Ureter (tissue), 1 donor: ENCODE results near the gene C1orf141. TPM values are rescaled to one million over a fixed set of nuclear protein-coding genes. Genes with fewer than 3 reads are reported as not detected.
"Not testable (repeated sequence)": the region's sequence is repeated elsewhere in the genome, so short reads cannot be mapped to it uniquely, and the experiment has no call there.

Experiments used
- DNase-seq: peaks from one replicate; pipeline ENCODE4 v3.0.0-alpha.2; 2020; ENCODE audit warnings: low spot score
- total RNA-seq: library from RNA; stranded (reverse); gene quantifications from one replicate; pipeline ENCODE4 v1.2.4, GENCODE V29; 2023
- donor health status: DM: yes; HTN: yes; CAD: no.

C1orf141 gene
- total RNA-seq, 1 donor from 2014 or later: not detected

DNA sequence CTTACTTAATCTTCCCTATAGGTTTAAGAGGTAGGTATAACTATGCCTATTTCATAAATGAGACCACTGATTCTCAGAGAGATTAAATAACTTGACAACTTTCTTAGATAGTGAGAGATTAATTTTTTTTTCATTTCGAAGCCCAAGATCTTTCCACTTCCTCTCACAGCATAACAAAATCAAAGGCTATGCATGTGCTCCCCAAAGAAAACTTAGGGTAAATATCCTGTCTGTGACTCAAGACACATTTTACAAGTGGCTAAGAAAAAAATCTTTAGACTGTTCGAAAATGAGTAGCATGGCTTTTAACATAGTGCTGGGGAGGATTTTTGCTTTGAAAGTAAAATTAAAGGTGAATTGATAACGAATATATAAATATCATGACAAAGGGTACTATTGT, 8.2 kb upstream of the C1orf141 start:
- DNase-seq: no peak

DNA sequence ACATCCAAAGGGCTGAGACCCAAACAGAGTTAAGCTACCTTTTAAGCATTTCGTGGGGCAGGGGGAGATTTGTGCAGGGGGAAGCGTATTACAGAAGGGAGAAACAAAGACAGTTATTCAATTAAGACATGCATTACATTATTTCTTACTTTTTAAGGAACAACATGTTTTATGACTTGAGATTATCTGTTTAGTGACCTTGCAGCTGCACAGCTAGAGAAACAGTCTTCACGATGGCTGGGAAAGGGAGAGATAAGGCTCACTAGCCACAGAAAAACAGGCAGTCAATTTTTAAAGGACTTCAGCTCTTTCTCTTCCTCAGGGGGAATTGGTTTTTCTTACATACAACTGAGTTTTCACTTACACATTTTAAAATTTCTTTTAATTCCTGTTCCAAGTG, 7.1 kb upstream of the C1orf141 start:
- DNase-seq: not testable (repeated sequence)

DNA sequence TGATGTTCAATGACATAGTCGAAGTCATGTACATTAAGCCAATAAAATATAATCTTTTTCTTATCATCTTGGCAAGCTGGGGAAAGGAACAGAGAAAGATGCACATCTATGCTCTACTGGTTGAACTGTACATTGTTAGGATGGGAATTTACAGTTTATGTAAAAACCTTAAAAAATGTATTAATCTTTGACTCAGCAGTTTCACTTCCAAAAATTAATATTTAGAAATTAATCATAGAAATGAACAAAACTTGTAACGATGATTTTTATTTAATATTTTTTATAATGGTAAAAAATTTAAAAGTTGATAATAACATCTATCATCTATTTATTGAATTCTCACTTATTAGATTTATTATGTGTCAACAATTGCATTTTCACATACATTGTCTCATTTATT, 5.7 kb upstream of the C1orf141 start:
- no peak for DNase-seq

DNA sequence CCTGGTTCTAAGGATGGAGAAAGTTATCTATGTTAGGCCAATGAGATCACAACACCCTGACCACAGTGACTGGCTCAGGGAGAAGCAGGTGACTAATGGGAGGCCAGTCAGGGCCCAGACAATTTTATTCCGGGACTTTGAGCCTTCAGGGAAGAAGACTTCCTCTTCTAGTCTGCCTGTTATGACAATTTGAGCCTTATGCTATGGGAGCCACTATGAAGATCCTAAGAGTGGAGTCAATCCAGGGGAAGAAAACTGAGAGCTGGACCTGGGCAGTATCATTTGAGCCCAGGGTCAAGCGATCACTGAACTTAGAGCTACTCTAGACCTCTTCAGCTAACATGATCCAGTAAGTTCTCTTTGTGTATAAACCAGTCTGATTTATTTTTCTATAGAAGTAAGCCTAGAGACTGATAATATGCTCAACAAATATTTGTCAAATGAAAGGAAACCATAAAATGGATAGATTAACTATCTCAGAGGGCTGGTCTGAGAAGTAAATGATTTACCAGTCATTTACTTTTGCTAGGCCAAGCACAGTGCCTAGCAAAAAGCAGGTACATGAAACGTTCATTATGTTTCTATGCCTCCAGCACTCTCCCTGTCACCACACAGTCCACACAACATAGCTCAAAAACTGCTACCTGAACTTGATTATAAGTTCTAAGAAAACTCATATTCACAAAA, 4.2 kb upstream of the C1orf141 start:
- no peak for DNase-seq

DNA sequence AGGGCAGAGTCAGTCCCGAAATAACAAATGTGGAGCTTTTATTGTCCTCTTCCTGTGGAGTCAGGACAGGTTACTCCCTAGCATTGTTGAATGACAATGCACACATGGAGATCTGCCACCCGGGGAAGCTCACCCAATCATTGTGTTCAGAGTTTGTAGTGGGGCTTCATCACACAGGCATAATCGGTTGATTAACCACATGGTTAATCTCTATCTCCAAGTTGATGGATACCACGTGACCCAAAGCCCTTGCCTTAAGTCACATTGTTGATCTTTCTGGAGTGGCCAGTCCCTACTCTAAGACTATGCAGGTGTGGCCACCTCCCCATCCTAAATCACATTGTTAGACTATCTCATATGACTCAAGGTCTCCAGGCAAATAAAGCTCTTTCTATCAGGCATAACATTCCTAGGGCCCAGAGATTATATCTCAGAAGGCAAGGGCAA, 2.6 kb upstream of the C1orf141 start:
- no peak for DNase-seq

DNA sequence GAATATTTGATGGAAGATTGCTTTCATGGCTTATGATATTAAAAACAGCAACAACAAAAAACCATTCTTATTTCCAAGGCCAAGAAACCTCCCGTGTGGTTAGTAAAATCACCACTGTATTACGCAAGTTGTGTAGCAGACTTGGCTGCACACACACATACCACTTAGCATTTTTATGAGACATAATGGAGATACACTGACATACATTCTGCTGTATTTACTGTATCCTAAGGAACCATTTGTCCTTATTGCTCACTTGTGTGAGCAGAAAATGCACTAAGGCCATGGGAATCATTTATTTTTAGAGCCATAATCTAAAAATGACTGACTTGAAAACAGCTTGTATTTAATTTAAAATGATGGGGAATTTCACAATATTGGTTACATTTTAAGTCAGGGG, 584 bp upstream of the C1orf141 start:
- DNase-seq: no peak

DNA sequence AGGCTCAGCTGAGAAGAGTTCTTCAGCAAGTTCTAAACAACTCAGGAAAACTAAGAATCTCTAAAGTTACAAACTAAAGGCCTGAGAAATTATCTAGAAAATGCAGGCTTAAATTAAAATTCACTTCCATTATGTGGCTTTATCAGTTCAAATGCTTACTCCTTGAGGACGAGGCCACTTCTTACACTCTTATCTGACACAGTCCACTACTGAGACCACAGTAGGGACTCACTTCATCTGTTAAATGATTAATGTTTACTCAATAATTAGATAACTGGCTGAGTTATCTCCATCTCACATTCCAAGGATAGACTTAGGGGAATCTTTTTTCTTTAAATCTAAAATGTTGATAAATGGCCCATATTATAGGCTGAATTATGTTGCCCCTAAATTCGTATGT, 1.6 kb downstream of the C1orf141 start:
- no peak for DNase-seq

DNA sequence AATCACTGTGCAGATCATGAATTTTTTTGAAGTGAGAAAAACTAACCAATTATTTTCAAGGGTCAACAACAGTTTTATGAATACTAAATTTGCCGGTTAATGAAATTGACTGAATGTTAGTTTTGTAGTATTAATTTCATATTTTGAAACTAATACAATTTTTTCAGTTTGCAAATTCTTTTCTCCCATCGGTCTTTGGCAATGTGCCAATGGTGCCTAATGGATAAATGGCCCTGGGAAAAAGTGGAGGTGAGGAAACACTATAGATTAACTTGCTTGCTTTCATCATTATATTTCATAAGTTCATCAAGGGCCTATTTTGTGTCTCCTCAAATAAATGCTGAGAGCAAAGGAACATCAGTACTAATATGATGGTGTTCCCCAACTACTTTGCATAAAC, 4.1 kb downstream of the C1orf141 start:
- DNase-seq: no peak

DNA sequence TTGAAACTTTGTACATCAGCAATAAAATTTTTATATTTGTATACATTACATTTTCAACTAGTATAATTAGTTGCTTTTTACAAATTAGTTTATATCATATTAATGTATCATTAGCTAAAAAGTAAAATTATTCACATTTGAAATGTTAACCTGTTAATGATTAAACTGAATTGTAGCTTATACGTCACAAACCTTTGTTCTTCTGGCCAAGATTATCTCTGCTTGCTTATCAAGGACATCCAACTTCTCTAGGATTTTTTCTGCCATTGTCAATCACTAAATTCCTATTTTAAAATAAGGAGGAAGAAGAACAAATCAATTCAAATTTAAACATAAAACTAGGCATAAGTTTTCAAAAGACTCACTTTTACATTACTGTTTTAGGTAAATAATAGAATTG, 7.8 kb downstream of the C1orf141 start:
- no peak for DNase-seq

DNA sequence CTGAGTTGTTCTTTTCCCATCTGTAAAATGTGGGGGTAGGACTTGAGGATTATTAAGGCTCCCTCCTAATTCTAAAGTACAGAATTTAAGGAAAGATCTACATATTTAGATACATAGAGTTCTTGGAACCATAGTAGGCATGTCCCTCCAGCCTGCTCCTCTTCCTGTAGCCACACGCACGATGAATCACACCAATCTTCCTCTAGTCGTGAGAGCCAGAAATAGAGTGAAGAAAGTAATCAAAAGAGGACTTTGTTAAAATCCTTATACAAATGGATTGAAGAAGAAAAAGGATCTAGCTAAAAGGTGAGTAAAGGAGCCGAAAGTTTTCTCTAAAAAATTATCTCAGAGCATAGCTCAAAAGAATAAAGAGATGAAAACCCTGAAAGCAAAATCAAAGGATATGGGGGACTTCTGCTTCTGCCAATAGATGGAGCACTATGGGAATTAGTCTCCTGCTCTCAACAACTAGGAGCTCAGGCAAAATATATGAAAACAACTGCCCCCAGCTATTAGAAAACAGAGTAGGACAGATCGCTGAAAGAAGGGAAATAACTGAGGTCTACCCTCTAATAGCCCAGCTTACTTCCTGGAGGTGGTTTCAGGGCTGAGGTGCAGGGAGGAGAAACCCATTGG, 8.5 kb downstream of the C1orf141 start:
- no peak for DNase-seq

DNA sequence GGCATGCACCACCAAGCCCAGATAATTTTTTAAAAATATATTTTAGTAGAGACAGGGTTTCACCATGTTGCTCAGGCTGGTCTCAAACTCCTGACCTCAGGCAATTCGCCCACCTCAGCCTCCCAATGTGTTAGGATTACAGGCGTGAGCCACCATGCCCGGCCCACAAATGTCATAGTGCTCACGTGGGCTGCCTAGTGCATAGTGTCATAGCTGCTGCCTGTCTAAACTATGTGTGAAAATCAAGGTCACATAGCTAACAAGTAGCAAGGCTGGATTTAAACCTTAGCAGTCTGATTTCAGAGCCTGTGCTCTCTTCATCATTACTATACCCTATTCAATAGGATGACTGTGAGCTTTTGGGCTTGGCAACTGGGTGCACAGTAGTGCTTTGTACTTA, 10.3 kb downstream of the C1orf141 start:
- DNase-seq: no peak

DNA sequence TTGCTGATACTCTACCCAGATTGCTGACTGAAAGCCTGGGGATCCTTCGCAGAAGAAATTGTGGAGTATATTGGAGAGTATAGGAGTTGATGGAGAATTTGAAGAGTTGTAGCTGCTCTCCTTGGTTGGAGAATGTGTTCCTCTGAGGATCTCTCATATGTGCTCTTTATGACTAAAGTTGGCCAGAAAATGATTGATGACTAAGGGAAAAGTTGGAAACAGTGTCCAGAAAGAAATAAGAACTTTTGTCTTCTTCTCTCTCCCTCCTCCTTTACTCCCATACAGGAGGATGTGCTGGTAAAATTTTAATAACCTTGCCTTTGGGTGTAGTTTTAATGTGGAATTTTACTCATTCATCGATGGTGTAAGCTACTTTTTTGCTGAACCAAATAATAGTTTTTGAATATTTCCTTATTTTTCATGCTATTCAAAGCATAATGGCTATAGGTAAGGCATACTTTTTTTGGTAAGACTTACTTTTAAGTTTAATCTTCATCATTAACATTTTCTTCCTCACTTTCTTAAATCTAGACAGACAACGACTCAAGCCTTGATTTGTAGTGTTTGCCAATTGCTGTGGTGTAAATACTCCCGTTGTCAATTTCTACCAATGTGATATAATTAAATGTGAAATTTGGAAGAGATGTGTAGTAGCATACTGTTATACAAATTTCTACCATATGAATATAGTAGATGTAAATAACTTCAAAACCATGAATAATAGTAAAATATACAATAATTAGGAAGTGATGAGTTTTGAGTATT, 13.7 kb downstream of the C1orf141 start:
- no peak for DNase-seq

DNA sequence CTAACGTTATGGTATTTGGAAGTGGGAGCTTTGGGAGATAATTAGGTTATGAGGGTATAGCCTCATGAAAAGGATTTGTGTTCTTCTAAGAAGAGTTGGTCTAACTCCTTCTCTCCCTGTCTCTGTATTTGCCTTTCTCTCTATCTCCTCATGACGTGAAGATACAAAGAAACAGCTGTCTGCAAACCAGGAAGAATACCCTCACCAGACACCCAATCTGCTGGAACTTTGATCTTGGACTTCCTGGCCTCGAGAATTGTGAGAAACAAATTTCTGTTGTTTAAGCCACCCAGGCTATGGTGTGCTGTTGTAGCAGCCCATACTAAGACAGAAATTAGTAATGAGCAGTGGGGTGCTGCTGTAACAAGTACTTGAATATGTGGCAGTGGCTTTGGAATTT, 16.1 kb downstream of the C1orf141 start:
- DNase-seq: no peak

DNA sequence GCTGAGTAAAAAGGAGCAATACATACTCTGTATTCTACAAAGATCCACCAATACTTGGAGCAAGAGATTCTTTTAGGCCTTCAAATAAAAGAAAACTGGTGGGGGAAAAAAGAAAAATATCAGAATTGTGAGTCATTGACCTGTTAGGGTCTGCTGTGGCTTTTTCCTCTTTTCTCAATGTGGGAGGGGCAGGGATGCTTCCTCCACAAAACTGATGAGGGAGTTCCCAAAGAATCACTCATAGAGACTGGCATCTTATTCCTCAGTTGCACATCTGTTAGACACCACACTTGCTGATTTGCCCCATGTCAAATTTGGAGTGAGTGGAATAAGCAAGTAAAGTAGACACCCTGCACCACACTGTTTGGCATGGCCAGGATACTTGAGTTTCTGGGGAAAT, 16.6 kb downstream of the C1orf141 start:
- no peak for DNase-seq

DNA sequence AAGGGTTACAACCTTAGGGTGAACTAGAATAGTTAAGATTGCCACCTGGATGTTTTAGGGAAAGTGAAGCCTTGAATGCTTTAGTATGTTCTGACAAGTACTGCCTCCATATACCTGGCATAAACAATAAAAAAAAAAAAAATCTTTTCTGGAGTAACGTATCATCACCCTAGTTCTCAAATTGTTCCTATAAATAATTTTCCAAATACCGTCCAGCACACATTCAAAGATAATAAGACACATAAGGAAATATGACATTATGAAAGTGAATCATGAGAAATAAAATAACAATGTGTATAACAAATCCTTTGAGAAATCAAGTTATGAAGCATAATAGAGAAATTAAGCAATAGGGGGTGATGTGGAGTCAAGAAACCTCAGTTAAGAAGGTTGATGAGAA, 20.6 kb downstream of the C1orf141 start:
- no peak for DNase-seq

DNA sequence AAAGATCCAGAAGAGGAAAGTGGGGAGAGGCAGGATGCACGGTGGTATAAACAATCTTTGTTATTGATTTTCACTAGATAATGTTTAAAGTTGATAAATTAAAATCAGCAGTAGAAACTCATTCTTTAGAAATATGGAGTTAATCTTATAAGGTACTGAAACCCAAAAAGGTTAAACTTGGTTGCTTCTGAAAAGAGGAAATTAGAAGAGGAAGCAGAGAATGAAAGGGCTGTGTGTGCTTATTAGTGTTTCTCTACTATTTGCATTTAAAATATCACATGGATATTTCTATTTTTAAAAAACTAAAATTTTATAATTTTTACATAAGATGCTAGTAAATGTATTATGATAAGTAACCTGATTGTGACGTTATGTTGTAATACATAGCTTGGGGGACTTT, 24.4 kb downstream of the C1orf141 start:
- DNase-seq: no peak

DNA sequence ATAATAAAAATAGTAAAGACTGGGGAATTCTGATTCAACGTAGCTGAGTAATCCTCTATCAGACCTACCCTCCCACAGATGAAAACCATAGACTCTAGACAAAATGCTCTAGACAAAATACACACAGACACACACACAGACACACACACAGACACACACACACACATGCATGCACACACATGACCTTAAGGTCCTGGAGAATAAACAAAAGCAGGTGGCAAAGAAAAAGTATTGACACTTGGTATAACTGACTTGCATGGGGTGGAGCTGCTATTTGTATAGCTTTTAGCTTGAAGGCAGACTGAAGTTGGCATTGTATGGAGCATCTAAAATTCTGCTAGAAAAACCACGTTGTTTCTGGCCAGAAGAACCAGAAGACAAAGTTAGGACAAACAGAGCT, 29.3 kb downstream of the C1orf141 start:
- DNase-seq: no peak

DNA sequence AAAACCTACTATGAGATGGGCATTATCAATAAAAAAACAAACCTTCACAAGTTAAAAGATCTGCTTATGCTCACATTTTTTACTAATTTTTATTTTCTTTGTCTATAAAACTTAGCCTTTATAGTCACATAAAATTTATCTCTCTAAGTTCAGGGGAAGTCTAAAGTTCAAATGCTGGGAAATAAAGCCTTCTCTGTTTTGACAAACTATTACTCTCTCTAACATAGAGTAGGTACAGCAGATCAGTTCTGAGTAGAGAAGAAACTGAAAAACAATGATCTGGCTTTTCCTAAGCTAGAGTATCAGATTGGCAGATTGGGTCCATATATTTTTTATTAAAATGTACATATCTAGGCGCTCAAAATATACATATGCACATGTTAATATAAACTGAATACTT, 31.2 kb downstream of the C1orf141 start:
- DNase-seq: no peak

DNA sequence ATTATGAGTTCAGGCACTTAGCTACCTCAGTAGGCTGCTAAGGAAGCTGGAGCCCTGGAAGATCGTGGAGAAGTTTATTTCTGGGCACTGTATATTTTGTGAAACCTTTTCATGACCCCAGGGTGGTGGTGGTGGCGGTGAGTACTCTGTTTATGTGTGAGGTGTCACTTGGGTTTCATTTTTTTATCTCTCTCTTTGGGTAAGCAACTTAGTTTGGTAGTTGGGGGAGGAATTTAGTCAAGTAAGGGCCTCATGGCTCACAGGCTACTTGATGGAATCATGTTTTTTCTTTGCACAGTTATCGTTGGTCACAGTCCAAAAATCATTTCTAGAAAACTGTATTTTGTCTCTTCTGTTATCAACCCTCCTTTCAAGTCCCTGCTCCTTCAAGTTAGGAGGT, 33.9 kb downstream of the C1orf141 start:
- DNase-seq: no peak

DNA sequence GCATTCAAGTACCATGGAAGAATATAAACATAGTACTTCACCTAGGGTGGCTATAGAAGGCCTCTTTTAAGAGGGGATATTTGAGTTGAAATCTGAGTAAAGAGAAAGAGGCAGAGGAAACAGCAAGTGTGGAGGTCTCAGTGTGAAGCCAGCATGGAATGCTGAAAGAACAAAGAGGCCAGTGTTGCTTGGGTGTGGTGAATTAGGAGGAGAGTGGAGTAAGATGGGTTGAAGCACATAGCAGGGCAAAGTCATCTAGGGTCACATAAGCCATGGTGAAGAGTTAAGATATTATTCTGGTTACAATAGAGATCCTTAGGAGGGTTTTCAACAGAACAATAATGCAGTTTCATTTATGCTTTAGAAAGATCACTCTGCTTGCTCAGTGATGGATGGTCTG, 37.5 kb downstream of the C1orf141 start:
- no peak for DNase-seq

DNA sequence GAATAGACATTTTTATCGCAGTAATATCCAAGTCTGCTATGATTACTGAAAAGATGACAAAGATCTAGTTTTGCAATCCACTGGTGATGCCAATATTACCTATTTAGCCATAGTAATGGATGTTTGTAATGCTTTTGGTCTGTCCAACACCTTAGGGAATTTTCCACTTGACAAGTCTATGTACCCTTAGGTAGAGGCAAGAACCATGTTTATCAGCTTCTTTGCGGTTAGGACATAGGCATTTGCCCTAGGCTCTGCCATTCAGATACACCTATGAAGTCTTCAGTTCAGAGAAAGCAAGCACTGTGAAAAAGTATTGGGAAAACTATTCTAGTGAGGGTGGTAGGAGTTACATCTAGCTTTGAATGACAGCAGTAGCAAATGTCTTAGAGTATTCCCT, 40.6 kb downstream of the C1orf141 start:
- no peak for DNase-seq

DNA sequence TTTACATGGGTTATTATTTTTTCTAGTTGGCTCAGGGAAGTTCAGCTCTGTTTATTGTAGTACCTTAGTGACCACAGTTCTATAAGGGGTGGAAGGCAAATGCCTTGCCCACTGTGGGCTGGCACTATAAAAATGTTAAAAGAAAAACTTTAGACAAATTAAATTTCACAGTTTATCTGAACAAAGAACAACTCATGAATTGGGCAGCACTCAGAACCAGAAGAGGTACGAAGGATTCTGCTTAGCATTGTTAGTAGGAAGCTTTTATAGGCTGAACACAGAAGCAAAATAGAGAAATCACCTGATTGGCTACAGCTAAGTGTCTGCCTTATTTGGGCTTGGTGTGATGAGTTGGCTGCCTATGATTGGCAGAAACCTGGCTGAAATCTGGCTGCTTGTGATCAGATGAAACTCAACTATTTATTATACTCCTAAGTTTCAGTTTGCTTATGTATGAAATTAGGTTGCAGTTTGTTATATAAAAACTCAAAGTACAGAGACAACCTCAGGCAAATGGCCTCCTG, 45.0 kb downstream of the C1orf141 start:
- no peak for DNase-seq

DNA sequence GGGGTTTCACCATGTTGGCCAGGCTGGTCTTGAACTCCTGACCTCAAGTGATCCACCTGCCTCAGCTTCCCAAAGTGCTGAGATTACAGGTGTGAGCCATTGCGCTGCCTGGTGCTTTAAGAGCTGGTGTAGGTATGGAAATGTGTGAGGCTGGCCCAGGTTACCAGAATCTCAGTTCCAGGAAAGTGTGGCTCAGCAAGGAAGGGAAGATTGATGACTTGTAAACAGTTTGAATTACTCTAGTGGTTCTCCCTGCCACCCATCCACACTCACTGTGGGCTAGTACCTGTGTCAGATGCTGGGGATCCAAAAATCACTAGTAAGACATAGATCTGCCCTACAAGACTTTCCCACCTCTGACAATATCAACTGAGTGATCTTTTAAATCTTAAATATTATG, 46.3 kb downstream of the C1orf141 start:
- no peak for DNase-seq
